ENCODE results near the gene COLGALT1. TPM values are rescaled to one million over a fixed set of nuclear protein-coding genes. Genes with fewer than 3 reads are reported as not detected.
A peak's percentile ranks its signal among the peaks of the same experiment; 100 is the strongest.

The COLGALT1 gene
- total and polyA plus RNA-seq, 9 of the 15 experiments (the other 6 are each of a cell fraction or from before 2014, with no cell fraction given), result 4.9 to 119 (median 82.6) TPM

GRCh38 chr19:17615889-17616685 is 60.6 kb downstream of the COLGALT1 start (continued):
- no peak for TF ChIP-seq MCM7 (IDR thresholded peaks at IDR 0.05)
- TF ChIP-seq CBX1 (IDR thresholded peaks at IDR 0.05; ENCODE audit: low read depth), result peak; percentile 76; the same call in 1 of the 2 replicates
- TF ChIP-seq MTA2 (IDR thresholded peaks at IDR 0.05; ENCODE audit: low read depth), result no peak
- TF ChIP-seq, protein P1, sequence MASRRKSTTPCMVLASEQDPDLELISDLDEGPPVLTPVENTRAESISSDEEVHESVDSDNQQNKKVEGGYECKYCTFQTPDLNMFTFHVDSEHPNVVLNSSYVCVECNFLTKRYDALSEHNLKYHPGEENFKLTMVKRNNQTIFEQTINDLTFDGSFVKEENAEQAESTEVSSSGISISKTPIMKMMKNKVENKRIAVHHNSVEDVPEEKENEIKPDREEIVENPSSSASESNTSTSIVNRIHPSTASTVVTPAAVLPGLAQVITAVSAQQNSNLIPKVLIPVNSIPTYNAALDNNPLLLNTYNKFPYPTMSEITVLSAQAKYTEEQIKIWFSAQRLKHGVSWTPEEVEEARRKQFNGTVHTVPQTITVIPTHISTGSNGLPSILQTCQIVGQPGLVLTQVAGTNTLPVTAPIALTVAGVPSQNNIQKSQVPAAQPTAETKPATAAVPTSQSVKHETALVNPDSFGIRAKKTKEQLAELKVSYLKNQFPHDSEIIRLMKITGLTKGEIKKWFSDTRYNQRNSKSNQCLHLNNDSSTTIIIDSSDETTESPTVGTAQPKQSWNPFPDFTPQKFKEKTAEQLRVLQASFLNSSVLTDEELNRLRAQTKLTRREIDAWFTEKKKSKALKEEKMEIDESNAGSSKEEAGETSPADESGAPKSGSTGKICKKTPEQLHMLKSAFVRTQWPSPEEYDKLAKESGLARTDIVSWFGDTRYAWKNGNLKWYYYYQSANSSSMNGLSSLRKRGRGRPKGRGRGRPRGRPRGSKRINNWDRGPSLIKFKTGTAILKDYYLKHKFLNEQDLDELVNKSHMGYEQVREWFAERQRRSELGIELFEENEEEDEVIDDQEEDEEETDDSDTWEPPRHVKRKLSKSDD (conservative IDR thresholded peaks at IDR 0.05; ENCODE audit: low read length), result no peak
- no peak for TF ChIP-seq TCFL5 (CRISPR knock-in tag; conservative IDR thresholded peaks at IDR 0.05)
- no peak for TF ChIP-seq PHB2 (IDR thresholded peaks at IDR 0.05; ENCODE audit: low read depth)
- no peak for TF ChIP-seq USF1 (CRISPR knock-in tag; IDR thresholded peaks at IDR 0.05)
- no peak for TF ChIP-seq ZNF12 (CRISPR knock-in tag; IDR thresholded peaks at IDR 0.05)
- TF ChIP-seq, protein P2, sequence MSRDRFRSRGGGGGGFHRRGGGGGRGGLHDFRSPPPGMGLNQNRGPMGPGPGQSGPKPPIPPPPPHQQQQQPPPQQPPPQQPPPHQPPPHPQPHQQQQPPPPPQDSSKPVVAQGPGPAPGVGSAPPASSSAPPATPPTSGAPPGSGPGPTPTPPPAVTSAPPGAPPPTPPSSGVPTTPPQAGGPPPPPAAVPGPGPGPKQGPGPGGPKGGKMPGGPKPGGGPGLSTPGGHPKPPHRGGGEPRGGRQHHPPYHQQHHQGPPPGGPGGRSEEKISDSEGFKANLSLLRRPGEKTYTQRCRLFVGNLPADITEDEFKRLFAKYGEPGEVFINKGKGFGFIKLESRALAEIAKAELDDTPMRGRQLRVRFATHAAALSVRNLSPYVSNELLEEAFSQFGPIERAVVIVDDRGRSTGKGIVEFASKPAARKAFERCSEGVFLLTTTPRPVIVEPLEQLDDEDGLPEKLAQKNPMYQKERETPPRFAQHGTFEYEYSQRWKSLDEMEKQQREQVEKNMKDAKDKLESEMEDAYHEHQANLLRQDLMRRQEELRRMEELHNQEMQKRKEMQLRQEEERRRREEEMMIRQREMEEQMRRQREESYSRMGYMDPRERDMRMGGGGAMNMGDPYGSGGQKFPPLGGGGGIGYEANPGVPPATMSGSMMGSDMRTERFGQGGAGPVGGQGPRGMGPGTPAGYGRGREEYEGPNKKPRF (IDR thresholded peaks at IDR 0.05; ENCODE audit: low read depth, low read length), result no peak
- TF ChIP-seq MYNN (IDR thresholded peaks at IDR 0.05), result no peak
- no peak for TF ChIP-seq MYNN (CRISPR knock-in tag; IDR thresholded peaks at IDR 0.05)
- no peak for TF ChIP-seq TCF3 (CRISPR knock-in tag; IDR thresholded peaks at IDR 0.05)
- peak; percentile 73 for TF ChIP-seq PHF20 (IDR thresholded peaks at IDR 0.05; ENCODE audit: partially characterized antibody)
- TF ChIP-seq, protein P3, sequence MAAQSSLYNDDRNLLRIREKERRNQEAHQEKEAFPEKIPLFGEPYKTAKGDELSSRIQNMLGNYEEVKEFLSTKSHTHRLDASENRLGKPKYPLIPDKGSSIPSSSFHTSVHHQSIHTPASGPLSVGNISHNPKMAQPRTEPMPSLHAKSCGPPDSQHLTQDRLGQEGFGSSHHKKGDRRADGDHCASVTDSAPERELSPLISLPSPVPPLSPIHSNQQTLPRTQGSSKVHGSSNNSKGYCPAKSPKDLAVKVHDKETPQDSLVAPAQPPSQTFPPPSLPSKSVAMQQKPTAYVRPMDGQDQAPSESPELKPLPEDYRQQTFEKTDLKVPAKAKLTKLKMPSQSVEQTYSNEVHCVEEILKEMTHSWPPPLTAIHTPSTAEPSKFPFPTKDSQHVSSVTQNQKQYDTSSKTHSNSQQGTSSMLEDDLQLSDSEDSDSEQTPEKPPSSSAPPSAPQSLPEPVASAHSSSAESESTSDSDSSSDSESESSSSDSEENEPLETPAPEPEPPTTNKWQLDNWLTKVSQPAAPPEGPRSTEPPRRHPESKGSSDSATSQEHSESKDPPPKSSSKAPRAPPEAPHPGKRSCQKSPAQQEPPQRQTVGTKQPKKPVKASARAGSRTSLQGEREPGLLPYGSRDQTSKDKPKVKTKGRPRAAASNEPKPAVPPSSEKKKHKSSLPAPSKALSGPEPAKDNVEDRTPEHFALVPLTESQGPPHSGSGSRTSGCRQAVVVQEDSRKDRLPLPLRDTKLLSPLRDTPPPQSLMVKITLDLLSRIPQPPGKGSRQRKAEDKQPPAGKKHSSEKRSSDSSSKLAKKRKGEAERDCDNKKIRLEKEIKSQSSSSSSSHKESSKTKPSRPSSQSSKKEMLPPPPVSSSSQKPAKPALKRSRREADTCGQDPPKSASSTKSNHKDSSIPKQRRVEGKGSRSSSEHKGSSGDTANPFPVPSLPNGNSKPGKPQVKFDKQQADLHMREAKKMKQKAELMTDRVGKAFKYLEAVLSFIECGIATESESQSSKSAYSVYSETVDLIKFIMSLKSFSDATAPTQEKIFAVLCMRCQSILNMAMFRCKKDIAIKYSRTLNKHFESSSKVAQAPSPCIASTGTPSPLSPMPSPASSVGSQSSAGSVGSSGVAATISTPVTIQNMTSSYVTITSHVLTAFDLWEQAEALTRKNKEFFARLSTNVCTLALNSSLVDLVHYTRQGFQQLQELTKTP (IDR thresholded peaks at IDR 0.05; ENCODE audit: low read depth in 1 of 2, partially characterized antibody in 2 of 2), result no peak
- TF ChIP-seq LARP7 (IDR thresholded peaks at IDR 0.05), result no peak
- TF ChIP-seq SMARCB1 (IDR thresholded peaks at IDR 0.05; ENCODE audit: insufficient read length, low read depth), result no peak
- TF ChIP-seq ZNF586 (CRISPR knock-in tag; conservative IDR thresholded peaks at IDR 0.05), result no peak
- no peak for TF ChIP-seq KAT8 (IDR thresholded peaks at IDR 0.05; ENCODE audit: low read depth)
- no peak for TF ChIP-seq SRSF1 (IDR thresholded peaks at IDR 0.05; ENCODE audit: low read depth, low read length)
- TF ChIP-seq GATAD2B (IDR thresholded peaks at IDR 0.05; ENCODE audit: borderline replicate concordance), result no peak

All from K562 (cell line).